Osteocyte (in vitro differentiated cells): ENCODE results near the gene MED29. TPM values are rescaled to one million over a fixed set of nuclear protein-coding genes. Genes with fewer than 3 reads are reported as not detected.

Experiments
- DNase-seq: peaks from one replicate; pipeline ENCODE4 v3.0.0; 2021; ENCODE audit warnings: mixed read lengths; ENCODE audit not compliant: unreplicated experiment; ENCODE audit errors: extremely low spot score
- H3K27ac Mint-ChIP-seq: one replicate; pipeline ENCODE4 v1.8.0; 2021; ENCODE audit warnings: mild to moderate bottlenecking, mixed read lengths; ENCODE audit not compliant: unreplicated experiment
- H3K27me3 Mint-ChIP-seq: one replicate; pipeline ENCODE4 v1.8.0; 2021; ENCODE audit warnings: mixed read lengths; ENCODE audit not compliant: unreplicated experiment
- H3K36me3 Mint-ChIP-seq: one replicate; pipeline ENCODE4 v1.8.0; 2021; ENCODE audit warnings: mixed read lengths; ENCODE audit not compliant: unreplicated experiment
- H3K4me1 Mint-ChIP-seq: one replicate; pipeline ENCODE4 v1.8.0; 2021; ENCODE audit warnings: mixed read lengths; ENCODE audit not compliant: unreplicated experiment
- H3K4me3 Mint-ChIP-seq: one replicate; pipeline ENCODE4 v1.8.0; 2021; ENCODE audit warnings: mild to moderate bottlenecking, moderate library complexity, mixed read lengths; ENCODE audit not compliant: unreplicated experiment
- H3K9me3 Mint-ChIP-seq: one replicate; pipeline ENCODE4 v1.8.0; 2021; ENCODE audit warnings: mixed read lengths; ENCODE audit not compliant: unreplicated experiment
- CTCF ChIP-seq: fragments of 200-600 bp; sonication (generic); IDR thresholded peaks from 2 replicates; pipeline ENCODE4 v1.5.0; 2021; ENCODE audit warnings: antibody characterized with exemption, mild to moderate bottlenecking, moderate library complexity
- total RNA-seq: library from RNA; stranded (reverse); gene quantifications from 2 replicates; pipeline ENCODE4 v1.2.1, GENCODE V29; 2021

Gene MED29
- total RNA-seq, 1 donor from 2014 or later = 37.1 TPM

- H3K36me3 Mint-ChIP-seq = peaks cover 3% of the 10 kb centered on the region
Observed at GRCh38 chr19:39400061-39400460, 8.9 kb downstream of the MED29 start.

GRCh38 chr19:39401070-39401548 lies 9.9 kb downstream of the MED29 start:
- no peak overlapping the region for H3K4me3 Mint-ChIP-seq

More at GRCh38 chr19:39400061-39400460, 8.9 kb downstream of the MED29 start:
- no peaks in the 10 kb centered on the region for H3K9me3 Mint-ChIP-seq
- H3K4me1 Mint-ChIP-seq = peaks cover 43% of the 10 kb centered on the region
- peak overlapping the region; percentile 32 for H3K27ac Mint-ChIP-seq
- no peak for DNase-seq
- no peak overlapping the region for H3K4me3 Mint-ChIP-seq
- no peak for TF ChIP-seq CTCF
- no peaks in the 10 kb centered on the region for H3K27me3 Mint-ChIP-seq

GRCh38 chr19:39401549-39402345 lies 10.6 kb downstream of the MED29 start:
- Mint-ChIP-seq H3K4me3 (peak overlapping the region; percentile 82), H3K4me1 (peaks cover 55% of the 10 kb centered on the region), H3K36me3 (no peaks in the 10 kb centered on the region), H3K27me3 (no peaks in the 10 kb centered on the region), H3K9me3 (no peaks in the 10 kb centered on the region), H3K27ac (peak overlapping the region; percentile 100)
- no peak for DNase-seq
- no peak for TF ChIP-seq CTCF

More at GRCh38 chr19:39401070-39401548, 9.9 kb downstream of the MED29 start:
- no peaks in the 10 kb centered on the region for H3K36me3 Mint-ChIP-seq
- no peaks in the 10 kb centered on the region for H3K27me3 Mint-ChIP-seq
- peak overlapping the region; percentile 100 for H3K27ac Mint-ChIP-seq
- H3K9me3 Mint-ChIP-seq = no peaks in the 10 kb centered on the region
- DNase-seq = no peak
- TF ChIP-seq CTCF = no peak
- H3K4me1 Mint-ChIP-seq = peaks cover 53% of the 10 kb centered on the region

- H3K36me3 Mint-ChIP-seq = no peaks in the 10 kb centered on the region
- H3K4me3 Mint-ChIP-seq = peak overlapping the region; percentile 82
- H3K9me3 Mint-ChIP-seq = no peaks in the 10 kb centered on the region
- H3K4me1 Mint-ChIP-seq = peaks cover 51% of the 10 kb centered on the region
- H3K27me3 Mint-ChIP-seq = no peaks in the 10 kb centered on the region
- H3K27ac Mint-ChIP-seq = peak overlapping the region; percentile 100
- no peak for TF ChIP-seq CTCF
- peak; percentile 95 for DNase-seq
Observed at GRCh38 chr19:39402346-39403300, 11.4 kb downstream of the MED29 start.
